Measurements from ENCODE around the gene VAT1L.

The VAT1L gene

DNA sequence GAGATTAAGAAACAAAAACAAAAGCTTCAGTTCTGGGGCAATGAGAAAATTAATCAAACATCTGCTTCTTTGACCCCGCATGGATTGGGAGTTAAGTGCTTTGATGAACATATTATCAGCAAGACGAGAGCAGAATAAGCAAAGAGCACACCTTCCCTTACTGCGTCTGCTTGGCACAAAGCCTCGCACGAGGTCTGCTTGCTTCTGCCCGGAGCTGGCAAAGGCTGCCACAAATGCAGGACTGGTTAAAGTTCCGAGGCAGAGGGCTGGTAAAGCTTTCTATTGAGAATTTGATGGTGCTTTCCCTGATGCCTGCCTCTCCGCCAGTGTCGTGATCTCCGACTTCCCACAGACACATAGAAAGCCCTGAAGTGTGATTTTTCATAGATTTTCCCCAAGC, 17.0 kb downstream of the VAT1L start:
- no peak overlapping the region for H3K4me3 ChIP-seq (replicated peaks; ENCODE audit: low read depth, low read length)
- DNase-seq (ENCODE audit: low read depth): no peak
- TF ChIP-seq, protein P1, sequence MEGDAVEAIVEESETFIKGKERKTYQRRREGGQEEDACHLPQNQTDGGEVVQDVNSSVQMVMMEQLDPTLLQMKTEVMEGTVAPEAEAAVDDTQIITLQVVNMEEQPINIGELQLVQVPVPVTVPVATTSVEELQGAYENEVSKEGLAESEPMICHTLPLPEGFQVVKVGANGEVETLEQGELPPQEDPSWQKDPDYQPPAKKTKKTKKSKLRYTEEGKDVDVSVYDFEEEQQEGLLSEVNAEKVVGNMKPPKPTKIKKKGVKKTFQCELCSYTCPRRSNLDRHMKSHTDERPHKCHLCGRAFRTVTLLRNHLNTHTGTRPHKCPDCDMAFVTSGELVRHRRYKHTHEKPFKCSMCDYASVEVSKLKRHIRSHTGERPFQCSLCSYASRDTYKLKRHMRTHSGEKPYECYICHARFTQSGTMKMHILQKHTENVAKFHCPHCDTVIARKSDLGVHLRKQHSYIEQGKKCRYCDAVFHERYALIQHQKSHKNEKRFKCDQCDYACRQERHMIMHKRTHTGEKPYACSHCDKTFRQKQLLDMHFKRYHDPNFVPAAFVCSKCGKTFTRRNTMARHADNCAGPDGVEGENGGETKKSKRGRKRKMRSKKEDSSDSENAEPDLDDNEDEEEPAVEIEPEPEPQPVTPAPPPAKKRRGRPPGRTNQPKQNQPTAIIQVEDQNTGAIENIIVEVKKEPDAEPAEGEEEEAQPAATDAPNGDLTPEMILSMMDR (IDR thresholded peaks at IDR 0.05; ENCODE audit: low read length, missing control alignments): no peak

GRCh38 chr16:77807021-77807420, 18.7 kb downstream of the VAT1L start:
- H3K4me3 ChIP-seq (replicated peaks; ENCODE audit: low read depth, low read length): no peak overlapping the region
- TF ChIP-seq, protein P1 (IDR thresholded peaks at IDR 0.05; ENCODE audit: low read length, missing control alignments): no peak
- DNase-seq (ENCODE audit: low read depth): no peak

- DNase-seq (ENCODE audit: low read depth): no peak
- TF ChIP-seq, protein P1 (IDR thresholded peaks at IDR 0.05; ENCODE audit: low read length, missing control alignments): no peak
- no peak overlapping the region for H3K4me3 ChIP-seq (replicated peaks; ENCODE audit: low read depth, low read length)
Observed at GRCh38 chr16:77812856-77813500, 24.6 kb downstream of the VAT1L start.

GRCh38 chr16:77816293-77816692, 27.9 kb downstream of the VAT1L start:
- DNase-seq (ENCODE audit: low read depth): peak; percentile 45
- TF ChIP-seq, protein P1 (IDR thresholded peaks at IDR 0.05; ENCODE audit: low read length, missing control alignments): no peak
- no peak overlapping the region for H3K4me3 ChIP-seq (replicated peaks; ENCODE audit: low read depth, low read length)

- no peak for DNase-seq (ENCODE audit: low read depth)
- no peak overlapping the region for H3K4me3 ChIP-seq (replicated peaks; ENCODE audit: low read depth, low read length)
- TF ChIP-seq, protein P1 (IDR thresholded peaks at IDR 0.05; ENCODE audit: low read length, missing control alignments): no peak
Observed at GRCh38 chr16:77820340-77820739, 32.0 kb downstream of the VAT1L start.

DNA sequence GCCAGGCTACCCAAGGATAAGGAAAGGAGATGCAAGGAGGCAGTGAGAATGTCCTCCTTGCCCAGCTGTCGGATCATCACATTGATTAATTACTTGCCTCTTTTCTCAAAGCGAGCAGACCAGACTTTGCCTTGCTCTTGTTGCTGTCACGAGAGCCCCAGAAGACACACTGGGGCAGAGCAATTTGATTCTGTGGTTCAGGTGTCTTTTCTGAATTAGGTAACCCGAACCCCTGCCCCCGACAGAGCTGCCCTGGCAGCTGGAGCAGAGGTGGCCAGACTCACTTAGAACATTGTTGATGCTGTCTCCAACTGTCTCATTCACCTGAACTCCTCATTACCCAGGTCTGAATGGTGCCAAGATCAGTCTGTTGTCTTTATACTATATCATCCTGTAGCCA, 34.3 kb downstream of the VAT1L start:
- DNase-seq (ENCODE audit: low read depth): no peak
- TF ChIP-seq, protein P1 (IDR thresholded peaks at IDR 0.05; ENCODE audit: low read length, missing control alignments): no peak
- no peak overlapping the region for H3K4me3 ChIP-seq (replicated peaks; ENCODE audit: low read depth, low read length)

GRCh38 chr16:77823067-77823466, 34.7 kb downstream of the VAT1L start:
- TF ChIP-seq, protein P1 (IDR thresholded peaks at IDR 0.05; ENCODE audit: low read length, missing control alignments): no peak
- no peak overlapping the region for H3K4me3 ChIP-seq (replicated peaks; ENCODE audit: low read depth, low read length)
- DNase-seq (ENCODE audit: low read depth): no peak

All from fibroblast of pulmonary artery (primary cell).